Measurements from ENCODE around the gene CCT2.
A peak's percentile ranks its signal among the peaks of the same experiment; 100 is the strongest.

DNA sequence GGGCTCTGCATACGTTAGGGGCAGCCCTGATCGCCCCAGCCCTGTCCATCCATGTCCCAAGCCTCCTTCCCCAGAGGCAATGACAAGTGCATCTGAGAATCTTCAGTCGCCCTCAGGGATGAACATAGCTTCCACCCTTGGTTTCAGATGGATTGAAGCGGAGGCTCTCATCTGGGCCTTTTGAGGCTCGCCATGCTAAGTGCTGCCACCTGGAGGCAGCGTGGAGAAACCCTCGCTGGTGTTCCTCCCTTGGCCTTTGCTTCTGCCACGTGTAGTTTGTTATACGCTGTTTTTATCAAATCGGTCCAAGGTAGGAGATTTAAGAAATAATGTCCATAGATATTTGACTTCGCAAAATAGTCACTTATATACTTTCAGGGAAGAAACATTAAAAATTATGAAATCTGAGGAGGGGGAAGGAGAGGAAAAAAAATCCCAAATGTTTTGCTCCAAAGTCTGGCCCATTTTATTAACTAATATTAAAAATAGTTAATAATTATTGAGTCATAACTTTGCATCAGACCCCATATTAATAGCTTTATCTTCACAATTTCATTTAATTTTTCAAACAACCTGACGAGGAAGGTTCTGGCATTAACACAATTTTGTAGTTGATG is 54.2 kb downstream of the CCT2 start:
- no peak for TF ChIP-seq EZH2 (IDR thresholded peaks at IDR 0.05; ENCODE audit: borderline replicate concordance, insufficient read depth, low read depth, low read length, poor library complexity, severe bottlenecking)
- TF ChIP-seq, protein P1, sequence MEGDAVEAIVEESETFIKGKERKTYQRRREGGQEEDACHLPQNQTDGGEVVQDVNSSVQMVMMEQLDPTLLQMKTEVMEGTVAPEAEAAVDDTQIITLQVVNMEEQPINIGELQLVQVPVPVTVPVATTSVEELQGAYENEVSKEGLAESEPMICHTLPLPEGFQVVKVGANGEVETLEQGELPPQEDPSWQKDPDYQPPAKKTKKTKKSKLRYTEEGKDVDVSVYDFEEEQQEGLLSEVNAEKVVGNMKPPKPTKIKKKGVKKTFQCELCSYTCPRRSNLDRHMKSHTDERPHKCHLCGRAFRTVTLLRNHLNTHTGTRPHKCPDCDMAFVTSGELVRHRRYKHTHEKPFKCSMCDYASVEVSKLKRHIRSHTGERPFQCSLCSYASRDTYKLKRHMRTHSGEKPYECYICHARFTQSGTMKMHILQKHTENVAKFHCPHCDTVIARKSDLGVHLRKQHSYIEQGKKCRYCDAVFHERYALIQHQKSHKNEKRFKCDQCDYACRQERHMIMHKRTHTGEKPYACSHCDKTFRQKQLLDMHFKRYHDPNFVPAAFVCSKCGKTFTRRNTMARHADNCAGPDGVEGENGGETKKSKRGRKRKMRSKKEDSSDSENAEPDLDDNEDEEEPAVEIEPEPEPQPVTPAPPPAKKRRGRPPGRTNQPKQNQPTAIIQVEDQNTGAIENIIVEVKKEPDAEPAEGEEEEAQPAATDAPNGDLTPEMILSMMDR (IDR thresholded peaks at IDR 0.05): peak; percentile 91

Data from B cell (primary cell).